BE2C (cell line): Measurements from ENCODE around the gene PCDH9.
"Not testable (repeated sequence)": the region's sequence is repeated elsewhere in the genome, so short reads cannot be mapped to it uniquely, and the experiment has no call there.

Experiments used
- DNase-seq: peaks from one replicate; pipeline ENCODE4 v3.0.0-alpha.2; 2020
- H3K27me3 ChIP-seq: fragments of 250-450 bp; sonication (Bioruptor Pico); 2 replicates; pipeline ENCODE4 v1.5.1; 2020; ENCODE audit warnings: mild to moderate bottlenecking
- H3K36me3 ChIP-seq: fragments of 250-450 bp; sonication (Bioruptor Pico); 2 replicates; pipeline ENCODE4 v1.5.1; 2020; ENCODE audit warnings: mild to moderate bottlenecking
- H3K4me1 ChIP-seq: fragments of 250-450 bp; sonication (Bioruptor Pico); 2 replicates; pipeline ENCODE4 v1.5.1; 2020
- H3K4me3 ChIP-seq: 2 replicates; pipeline ENCODE4 v1.5.1; 2011; ENCODE audit warnings: low read depth, low read length
- H3K9me3 ChIP-seq: fragments of 250-450 bp; sonication (Bioruptor Pico); 2 replicates; pipeline ENCODE4 v1.5.1; 2020
- CTCF ChIP-seq: IDR thresholded peaks from 2 replicates; pipeline ENCODE4 v1.5.1; 2012; ENCODE audit warnings: mild to moderate bottlenecking, low read depth, low read length

PCDH9 gene

GRCh38 chr13:66265371-66265770 is 964.8 kb downstream of the PCDH9 start:
- TF ChIP-seq CTCF, result no peak
- DNase-seq, result no peak
- no peaks in the 10 kb centered on the region for H3K36me3 ChIP-seq
- no peak overlapping the region for H3K4me3 ChIP-seq
- no peaks in the 10 kb centered on the region for H3K27me3 ChIP-seq
- no peaks in the 10 kb centered on the region for H3K4me1 ChIP-seq
- no peaks in the 10 kb centered on the region for H3K9me3 ChIP-seq

GRCh38 chr13:66264971-66265370 is 965.2 kb downstream of the PCDH9 start:
- no peaks in the 10 kb centered on the region for H3K36me3 ChIP-seq
- no peaks in the 10 kb centered on the region for H3K27me3 ChIP-seq
- no peak for DNase-seq
- TF ChIP-seq CTCF, result no peak
- H3K4me3 ChIP-seq, result no peak overlapping the region
- no peaks in the 10 kb centered on the region for H3K4me1 ChIP-seq
- no peaks in the 10 kb centered on the region for H3K9me3 ChIP-seq

- Histone ChIP-seq H3K4me1 (no peaks in the 10 kb centered on the region), H3K27me3 (no peaks in the 10 kb centered on the region), H3K36me3 (no peaks in the 10 kb centered on the region), H3K4me3 (no peak overlapping the region), H3K9me3 (no peaks in the 10 kb centered on the region)
- no peak for DNase-seq
- no peak for TF ChIP-seq CTCF
These were observed 967.8 kb downstream of the PCDH9 start for GRCh38 chr13:66262330-66262729.

- H3K9me3 ChIP-seq, result not testable (repeated sequence)
These were observed 970.7 kb downstream of the PCDH9 start for GRCh38 chr13:66259426-66259825.

More at GRCh38 chr13:66259426-66259825, 970.7 kb downstream of the PCDH9 start:
- H3K36me3 ChIP-seq, H3K27me3 ChIP-seq, H3K4me3 ChIP-seq, DNase-seq, H3K4me1 ChIP-seq: not testable (repeated sequence)
